ENCODE results near the gene FJX1. TPM values are rescaled to one million over a fixed set of nuclear protein-coding genes. Genes with fewer than 3 reads are reported as not detected.

The FJX1 gene
- total RNA-seq, 4 donors from 2014 or later = 0.93 to 10.1 (median 5.9) TPM

DNA sequence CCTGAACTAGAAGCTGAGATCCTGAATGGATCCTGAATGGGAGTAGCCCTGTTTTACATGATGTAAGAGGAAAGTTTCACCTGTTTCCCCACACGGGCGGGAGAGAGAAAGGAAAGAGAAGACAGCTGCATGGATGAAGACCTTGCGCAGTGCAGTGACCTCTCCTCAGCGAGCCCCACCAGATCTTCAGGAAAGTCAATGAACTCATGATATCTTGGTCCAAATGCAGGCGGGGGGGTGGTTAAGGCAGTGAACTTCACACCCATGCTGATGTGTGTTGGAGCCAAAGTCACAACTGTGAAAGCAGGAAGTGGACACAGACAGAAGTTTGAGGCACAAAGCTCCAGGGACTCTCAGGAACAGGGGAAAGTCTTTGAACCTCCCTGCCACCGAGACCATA lies 8.6 kb upstream of the FJX1 start:
- ATAC-seq = no peak
- H3K4me1 ChIP-seq = no peaks in the 10 kb centered on the region
- TF ChIP-seq EP300 (IDR thresholded peaks at IDR 0.05) = no peak
- no peak for TF ChIP-seq POLR2AphosphoS5 (IDR thresholded peaks at IDR 0.05)
- TF ChIP-seq POLR2A (IDR thresholded peaks at IDR 0.05) = no peak
- TF ChIP-seq, protein P1, sequence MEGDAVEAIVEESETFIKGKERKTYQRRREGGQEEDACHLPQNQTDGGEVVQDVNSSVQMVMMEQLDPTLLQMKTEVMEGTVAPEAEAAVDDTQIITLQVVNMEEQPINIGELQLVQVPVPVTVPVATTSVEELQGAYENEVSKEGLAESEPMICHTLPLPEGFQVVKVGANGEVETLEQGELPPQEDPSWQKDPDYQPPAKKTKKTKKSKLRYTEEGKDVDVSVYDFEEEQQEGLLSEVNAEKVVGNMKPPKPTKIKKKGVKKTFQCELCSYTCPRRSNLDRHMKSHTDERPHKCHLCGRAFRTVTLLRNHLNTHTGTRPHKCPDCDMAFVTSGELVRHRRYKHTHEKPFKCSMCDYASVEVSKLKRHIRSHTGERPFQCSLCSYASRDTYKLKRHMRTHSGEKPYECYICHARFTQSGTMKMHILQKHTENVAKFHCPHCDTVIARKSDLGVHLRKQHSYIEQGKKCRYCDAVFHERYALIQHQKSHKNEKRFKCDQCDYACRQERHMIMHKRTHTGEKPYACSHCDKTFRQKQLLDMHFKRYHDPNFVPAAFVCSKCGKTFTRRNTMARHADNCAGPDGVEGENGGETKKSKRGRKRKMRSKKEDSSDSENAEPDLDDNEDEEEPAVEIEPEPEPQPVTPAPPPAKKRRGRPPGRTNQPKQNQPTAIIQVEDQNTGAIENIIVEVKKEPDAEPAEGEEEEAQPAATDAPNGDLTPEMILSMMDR (IDR thresholded peaks at IDR 0.05) = no peak
- no peaks in the 10 kb centered on the region for H3K36me3 ChIP-seq
- no peak overlapping the region for H3K4me3 ChIP-seq
- no peaks in the 10 kb centered on the region for H3K9me3 ChIP-seq
- H3K27me3 ChIP-seq = peaks cover 58% of the 10 kb centered on the region
- H3K27ac ChIP-seq = no peak overlapping the region
- 64 to 86% methylated on average over 3 of the region's 6 CpGs for WGBS, 2 donors (ENCODE audit: low coverage in 1 of 2)

DNA sequence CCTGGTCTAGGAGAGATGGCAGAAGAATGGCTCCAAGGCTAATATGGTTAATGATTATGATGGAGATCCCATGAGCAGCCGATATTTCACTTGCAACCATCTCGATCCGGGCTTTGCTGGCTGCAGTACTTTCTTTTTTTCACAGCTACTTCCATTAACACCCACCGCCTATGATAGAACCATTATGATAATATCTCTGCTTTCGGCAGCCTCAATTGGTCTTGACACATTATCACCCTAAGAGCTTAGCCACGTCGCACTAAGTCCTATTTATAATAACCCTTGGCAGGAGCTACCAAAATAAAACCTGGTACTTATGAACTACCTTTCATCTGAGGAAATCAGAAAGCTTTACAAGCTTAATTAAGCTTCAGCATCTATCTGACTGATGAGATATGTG lies 7.6 kb upstream of the FJX1 start:
- Histone ChIP-seq H3K27ac (no peak overlapping the region), H3K36me3 (no peaks in the 10 kb centered on the region), H3K4me1 (no peaks in the 10 kb centered on the region), H3K27me3 (peaks cover 65% of the 10 kb centered on the region), H3K4me3 (no peak overlapping the region), H3K9me3 (no peaks in the 10 kb centered on the region)
- TF ChIP-seq, protein P1 (IDR thresholded peaks at IDR 0.05) = no peak
- WGBS, 2 donors (ENCODE audit: low coverage in 1 of 2) = 67 to 76% methylated on average over 4 to 7 of the region's 7 CpGs
- ATAC-seq = no peak

DNA sequence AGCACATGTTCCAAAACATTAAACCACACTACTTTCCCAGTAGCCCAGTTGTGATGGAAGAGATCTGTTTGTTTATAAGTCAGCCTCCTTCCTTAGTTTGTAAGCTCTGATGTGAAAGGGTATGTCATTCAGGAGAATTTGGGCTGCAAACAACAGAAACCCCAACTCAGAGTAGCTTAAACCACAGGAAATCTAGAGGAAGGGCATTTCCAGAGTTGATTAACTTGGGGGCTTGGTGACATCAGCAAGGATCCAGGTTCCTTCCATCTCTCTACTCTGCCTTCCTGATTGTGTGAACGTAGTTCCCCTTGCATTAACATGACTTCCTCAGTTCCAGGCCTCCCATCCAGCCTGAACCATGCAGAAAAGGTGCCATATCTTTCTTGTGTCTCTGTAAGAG lies 6.5 kb upstream of the FJX1 start:
- Histone ChIP-seq H3K4me3 (no peak overlapping the region), H3K27ac (no peak overlapping the region), H3K4me1 (no peaks in the 10 kb centered on the region), H3K36me3 (no peaks in the 10 kb centered on the region), H3K9me3 (no peaks in the 10 kb centered on the region), H3K27me3 (peaks cover 66% of the 10 kb centered on the region)
- TF ChIP-seq POLR2AphosphoS5 (IDR thresholded peaks at IDR 0.05) (no peak), EP300 (IDR thresholded peaks at IDR 0.05) (no peak), POLR2A (IDR thresholded peaks at IDR 0.05) (no peak)
- TF ChIP-seq, protein P1 (IDR thresholded peaks at IDR 0.05) = no peak
- no peak for ATAC-seq
- 45 to 57% methylated on average over 1 of the region's 1 CpG for WGBS, 2 donors (ENCODE audit: low coverage in 1 of 2)

DNA sequence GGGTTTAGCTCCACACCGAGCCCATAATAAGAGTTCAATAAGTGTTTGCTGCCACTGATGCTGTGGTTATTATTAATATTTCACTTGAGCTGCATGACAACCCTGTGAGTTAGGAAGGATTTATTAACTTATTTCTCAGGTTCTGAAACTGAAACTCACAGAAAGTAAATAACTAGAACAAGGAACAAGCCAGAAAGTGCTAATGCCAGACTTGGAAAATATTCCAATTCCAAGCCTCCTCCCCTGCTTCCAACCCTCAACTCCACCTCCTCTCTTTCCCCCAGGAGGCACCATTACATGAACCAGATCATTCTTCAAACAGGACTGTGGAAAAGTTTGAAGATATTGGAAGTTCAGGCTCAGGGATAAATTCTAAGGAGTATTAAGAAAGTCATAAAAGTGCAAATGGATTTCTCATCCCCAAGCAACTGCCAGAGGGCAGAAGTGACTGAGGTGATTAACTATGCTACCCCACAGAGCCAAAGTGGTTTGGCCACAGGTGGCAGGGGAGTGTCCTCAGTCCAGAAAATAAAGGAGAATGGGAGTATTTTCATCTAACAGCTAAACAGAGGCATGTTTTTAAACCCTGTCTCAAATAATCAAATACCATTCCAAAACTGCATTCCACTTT lies 3.2 kb upstream of the FJX1 start:
- Histone ChIP-seq H3K4me3 (no peak overlapping the region), H3K27me3 (peaks cover 60% of the 10 kb centered on the region), H3K9me3 (no peaks in the 10 kb centered on the region), H3K4me1 (peaks cover 0 to 27% (median 5%) of the 10 kb centered on the region in 3 donors), H3K27ac (no peak overlapping the region), H3K36me3 (no peaks in the 10 kb centered on the region)
- ATAC-seq = no peak
- WGBS, 2 donors (ENCODE audit: low coverage in 1 of 2) = 40 to 71% methylated on average over 1 of the region's 1 CpG
- TF ChIP-seq, protein P1 (IDR thresholded peaks at IDR 0.05) = no peak
- TF ChIP-seq POLR2AphosphoS5 (IDR thresholded peaks at IDR 0.05) = no peak
- TF ChIP-seq POLR2A (IDR thresholded peaks at IDR 0.05) = no peak
- TF ChIP-seq EP300 (IDR thresholded peaks at IDR 0.05) = no peak

All from gastroesophageal sphincter (tissue), 4 donors.